ENCODE results near the gene SHLD1.

The SHLD1 gene

DNA sequence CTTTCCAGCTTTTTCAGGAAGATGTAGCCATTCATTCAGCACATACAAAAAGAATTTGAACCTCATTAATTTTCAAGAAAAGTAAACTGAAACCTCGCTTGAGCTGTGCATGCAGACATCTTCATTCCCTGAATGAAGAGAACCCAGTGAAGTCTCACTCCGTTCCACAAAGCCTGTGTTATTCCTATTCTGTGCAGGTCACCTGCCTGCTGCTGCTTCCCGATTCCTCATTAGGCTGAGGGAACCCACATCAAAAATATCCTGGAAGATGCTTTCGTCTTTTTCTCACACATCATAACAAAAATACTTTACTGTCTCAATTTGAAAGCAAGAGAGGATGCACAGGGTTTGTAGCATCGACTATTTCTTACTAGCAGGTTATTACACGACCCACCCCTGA is 160.0 kb downstream of the SHLD1 start:
- no peak for TF ChIP-seq PPARA (CRISPR knock-in tag; IDR thresholded peaks at IDR 0.05; ENCODE audit: borderline replicate concordance)
- TF ChIP-seq BACH2 (CRISPR knock-in tag; IDR thresholded peaks at IDR 0.05; ENCODE audit: borderline replicate concordance), result no peak
- TF ChIP-seq CSDC2 (CRISPR knock-in tag; IDR thresholded peaks at IDR 0.05), result no peak
- no peak for TF ChIP-seq ZFP3 (CRISPR knock-in tag; IDR thresholded peaks at IDR 0.05)
- no peak for TF ChIP-seq TCF4 (CRISPR knock-in tag; IDR thresholded peaks at IDR 0.05; ENCODE audit: borderline replicate concordance)
- no peak for TF ChIP-seq SNAI2 (CRISPR knock-in tag; IDR thresholded peaks at IDR 0.05)
- TF ChIP-seq, protein P1, sequence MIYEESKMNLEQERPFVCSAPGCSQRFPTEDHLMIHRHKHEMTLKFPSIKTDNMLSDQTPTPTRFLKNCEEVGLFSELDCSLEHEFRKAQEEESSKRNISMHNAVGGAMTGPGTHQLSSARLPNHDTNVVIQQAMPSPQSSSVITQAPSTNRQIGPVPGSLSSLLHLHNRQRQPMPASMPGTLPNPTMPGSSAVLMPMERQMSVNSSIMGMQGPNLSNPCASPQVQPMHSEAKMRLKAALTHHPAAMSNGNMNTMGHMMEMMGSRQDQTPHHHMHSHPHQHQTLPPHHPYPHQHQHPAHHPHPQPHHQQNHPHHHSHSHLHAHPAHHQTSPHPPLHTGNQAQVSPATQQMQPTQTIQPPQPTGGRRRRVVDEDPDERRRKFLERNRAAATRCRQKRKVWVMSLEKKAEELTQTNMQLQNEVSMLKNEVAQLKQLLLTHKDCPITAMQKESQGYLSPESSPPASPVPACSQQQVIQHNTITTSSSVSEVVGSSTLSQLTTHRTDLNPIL (CRISPR knock-in tag; IDR thresholded peaks at IDR 0.05; ENCODE audit: low read depth), result no peak
- no peak for TF ChIP-seq ZNF8 (CRISPR knock-in tag; IDR thresholded peaks at IDR 0.05)
- ATAC-seq, result no peak

DNA sequence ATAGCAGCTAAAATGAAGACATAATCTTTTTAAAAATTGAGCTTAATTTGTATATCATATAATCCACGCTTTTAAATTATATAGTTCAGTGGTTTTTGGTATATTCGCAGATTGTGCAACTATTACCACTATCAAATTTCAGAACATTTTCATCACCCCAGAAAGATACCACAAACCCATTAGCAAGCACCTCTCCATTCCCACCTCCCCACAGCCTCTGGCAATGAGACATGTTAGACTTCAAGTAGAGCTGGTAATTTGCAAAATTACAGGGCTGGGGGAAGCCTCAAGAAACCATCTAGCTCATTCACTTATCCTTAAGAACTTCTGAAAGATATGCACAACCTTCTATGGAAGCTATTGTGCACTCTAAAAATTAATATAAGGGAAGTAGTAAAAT is 163.0 kb downstream of the SHLD1 start:
- TF ChIP-seq, protein P2, sequence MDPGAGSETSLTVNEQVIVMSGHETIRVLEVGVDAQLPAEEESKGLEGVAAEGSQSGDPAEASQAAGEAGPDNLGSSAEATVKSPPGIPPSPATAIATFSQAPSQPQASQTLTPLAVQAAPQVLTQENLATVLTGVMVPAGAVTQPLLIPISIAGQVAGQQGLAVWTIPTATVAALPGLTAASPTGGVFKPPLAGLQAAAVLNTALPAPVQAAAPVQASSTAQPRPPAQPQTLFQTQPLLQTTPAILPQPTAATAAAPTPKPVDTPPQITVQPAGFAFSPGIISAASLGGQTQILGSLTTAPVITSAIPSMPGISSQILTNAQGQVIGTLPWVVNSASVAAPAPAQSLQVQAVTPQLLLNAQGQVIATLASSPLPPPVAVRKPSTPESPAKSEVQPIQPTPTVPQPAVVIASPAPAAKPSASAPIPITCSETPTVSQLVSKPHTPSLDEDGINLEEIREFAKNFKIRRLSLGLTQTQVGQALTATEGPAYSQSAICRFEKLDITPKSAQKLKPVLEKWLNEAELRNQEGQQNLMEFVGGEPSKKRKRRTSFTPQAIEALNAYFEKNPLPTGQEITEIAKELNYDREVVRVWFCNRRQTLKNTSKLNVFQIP (CRISPR knock-in tag; IDR thresholded peaks at IDR 0.05; ENCODE audit: borderline replicate concordance, low read depth), result no peak
- TF ChIP-seq ARNTL (CRISPR knock-in tag; IDR thresholded peaks at IDR 0.05; ENCODE audit: borderline replicate concordance, low read depth) (no peak), ZNF8 (CRISPR knock-in tag; IDR thresholded peaks at IDR 0.05) (no peak), ZNF565 (CRISPR knock-in tag; conservative IDR thresholded peaks at IDR 0.05; ENCODE audit: low read depth) (no peak), OSR1 (CRISPR knock-in tag; IDR thresholded peaks at IDR 0.05) (no peak), RARB (CRISPR knock-in tag; IDR thresholded peaks at IDR 0.05) (no peak)
- TF ChIP-seq, protein P1 (CRISPR knock-in tag; IDR thresholded peaks at IDR 0.05; ENCODE audit: low read depth), result no peak
- no peak for ATAC-seq
